Measurements from ENCODE around the gene LFNG. TPM values are rescaled to one million over a fixed set of nuclear protein-coding genes. Genes with fewer than 3 reads are reported as not detected.

Gene LFNG
- total RNA-seq, 1 donor from 2014 or later, result 10.6 TPM

Small RNA genes within 50 kb of the gene (microRNA-seq; reads per million reads assigned to microRNA genes)
- gene MIR4648 (ENCODE audit: borderline number of aligned reads, unreplicated experiment), result not detected

Other genes with a start within 250 kb of the LFNG start
- gene SNX8, start 205.3 kb upstream of the LFNG start, total RNA-seq, result 15.6 and 19.0 TPM in 2 replicates
- 158 and 172 TPM in 2 replicates for gene EIF3B, start 164.9 kb upstream of the LFNG start, total RNA-seq
- gene CHST12, start 116.2 kb upstream of the LFNG start, total RNA-seq, result 16.7 and 17.0 TPM in 2 replicates
- not detected in 2 replicates for gene GRIFIN, start 43.4 kb upstream of the LFNG start, total RNA-seq
- 43.1 and 43.7 TPM in 2 replicates for gene BRAT1, start 35.8 kb downstream of the LFNG start, total RNA-seq
- 32.5 and 33.5 TPM in 2 replicates for gene IQCE, start 39.2 kb downstream of the LFNG start, total RNA-seq
- 166 and 170 TPM in 2 replicates for gene TTYH3, start 112.2 kb downstream of the LFNG start, total RNA-seq
- gene AMZ1, start 168.4 kb downstream of the LFNG start, total RNA-seq, result 0.07 and 0.19 TPM in 2 replicates